Measurements from ENCODE around the gene DIPK1B. TPM values are rescaled to one million over a fixed set of nuclear protein-coding genes. Genes with fewer than 3 reads are reported as not detected.
"Not testable (repeated sequence)": the region's sequence is repeated elsewhere in the genome, so short reads cannot be mapped to it uniquely, and the experiment has no call there.

The DIPK1B gene
- total and polyA plus RNA-seq, 2 donors: 10.8 to 18.9 TPM

DNA sequence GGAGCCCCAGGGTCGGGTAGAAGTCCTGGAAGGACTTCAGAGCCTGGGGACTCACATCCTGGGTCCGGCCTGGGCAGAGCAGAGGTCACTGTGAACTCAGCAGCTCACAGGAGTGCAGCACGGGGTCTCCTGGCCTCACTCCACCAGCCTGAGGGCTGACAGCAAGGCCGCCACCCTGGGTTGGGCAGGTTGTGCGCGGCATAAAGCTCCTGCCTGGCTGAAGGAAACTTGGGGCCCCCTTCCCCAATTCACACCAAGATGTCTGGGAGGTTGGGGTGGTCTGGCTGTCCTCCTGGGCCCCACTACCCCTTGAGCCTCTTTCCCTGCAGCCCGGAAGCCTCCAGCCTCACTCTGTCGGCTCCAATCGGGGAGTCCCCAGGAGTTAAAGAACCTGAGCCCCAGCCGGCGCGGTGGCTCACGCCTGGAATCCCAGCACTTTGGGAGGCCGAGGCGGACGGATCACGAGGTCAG lies 49.9 kb downstream of the DIPK1B start:
- Histone ChIP-seq H3K4me3 (ENCODE audit: low read depth, low read length) (no peak overlapping the region), H3K4me1 (ENCODE audit: insufficient read depth) (peaks cover 1% of the 10 kb centered on the region), H3K27ac (ENCODE audit: low read depth) (no peak overlapping the region), H3K36me3 (ENCODE audit: insufficient read depth) (no peaks in the 10 kb centered on the region)
- DNase-seq (ENCODE audit: extremely low spot score): no peak
- 85% methylated on average over 17 of the region's 17 CpGs for WGBS

DNA sequence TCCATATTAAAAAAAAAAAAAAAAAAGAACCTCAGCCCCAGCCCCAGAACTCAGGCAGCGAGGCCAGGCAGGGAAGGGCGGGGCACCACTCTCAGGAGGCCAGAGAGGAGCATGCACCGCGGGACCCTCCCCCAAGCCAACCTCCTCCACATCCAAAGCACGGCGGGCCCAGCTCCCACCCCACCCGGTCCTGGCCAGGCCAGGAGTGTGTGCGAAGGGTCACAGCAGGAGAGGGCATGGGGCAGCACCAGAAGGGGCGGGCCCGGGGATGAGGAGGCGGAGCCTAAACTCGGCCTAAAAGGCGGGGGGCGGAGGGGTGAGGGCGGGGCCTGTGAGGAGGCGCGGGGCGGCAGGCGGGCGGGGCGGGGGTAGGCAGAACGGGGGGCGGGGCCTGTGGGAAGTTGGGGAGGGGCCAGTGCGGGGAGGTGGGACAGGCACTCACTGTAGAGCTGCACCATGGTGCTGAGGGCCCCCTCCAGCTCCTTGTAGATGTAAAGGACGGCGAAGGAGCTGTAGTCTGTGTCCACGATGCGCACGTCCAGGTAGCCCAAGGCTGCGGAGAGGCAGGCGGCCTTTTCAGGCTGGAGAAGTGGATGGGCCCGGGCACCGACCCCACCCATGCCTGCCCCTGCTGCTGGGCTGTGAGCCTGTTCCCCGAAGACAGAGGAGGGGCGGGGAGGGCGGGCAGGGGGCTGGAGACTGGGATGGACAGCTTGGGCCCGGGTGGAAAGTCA lies 50.7 kb downstream of the DIPK1B start:
- no peaks in the 10 kb centered on the region for H3K36me3 ChIP-seq (ENCODE audit: insufficient read depth)
- H3K27ac ChIP-seq (ENCODE audit: low read depth): no peak overlapping the region
- WGBS: 21% methylated on average over 37 of the region's 37 CpGs
- no peak for DNase-seq (ENCODE audit: extremely low spot score)
- peaks cover 1% of the 10 kb centered on the region for H3K4me1 ChIP-seq (ENCODE audit: insufficient read depth)
- H3K4me3 ChIP-seq (ENCODE audit: low read depth, low read length): no peak overlapping the region

- Histone ChIP-seq H3K4me1 (ENCODE audit: insufficient read depth) (peaks cover 1% of the 10 kb centered on the region), H3K36me3 (ENCODE audit: insufficient read depth) (no peaks in the 10 kb centered on the region), H3K27ac (ENCODE audit: low read depth) (no peak overlapping the region), H3K4me3 (ENCODE audit: low read depth, low read length) (no peak overlapping the region)
- WGBS: 84% methylated on average over 14 of the region's 14 CpGs
- no peak for DNase-seq (ENCODE audit: extremely low spot score)
Measured at GRCh38 chr9:136763649-136764035, 51.3 kb downstream of the DIPK1B start.

GRCh38 chr9:136764301-136764891 lies 52.0 kb downstream of the DIPK1B start, which contains the start of gene LCN15:
TSS of gene LCN15 (minus strand) at chr9:136764518. CDS start at chr9:136764488, 30 bp downstream.
- Histone ChIP-seq H3K27ac (ENCODE audit: low read depth) (no peak within 1 kb of the TSS), H3K36me3 (ENCODE audit: insufficient read depth) (no peaks in the 10 kb centered on the region), H3K4me3 (ENCODE audit: low read depth, low read length) (no peak within 1 kb of the TSS), H3K4me1 (ENCODE audit: insufficient read depth) (peaks cover 1% of the 10 kb centered on the region)
- 73% methylated on average over 14 of the region's 14 CpGs for WGBS
- DNase-seq (ENCODE audit: extremely low spot score): no peak

DNA sequence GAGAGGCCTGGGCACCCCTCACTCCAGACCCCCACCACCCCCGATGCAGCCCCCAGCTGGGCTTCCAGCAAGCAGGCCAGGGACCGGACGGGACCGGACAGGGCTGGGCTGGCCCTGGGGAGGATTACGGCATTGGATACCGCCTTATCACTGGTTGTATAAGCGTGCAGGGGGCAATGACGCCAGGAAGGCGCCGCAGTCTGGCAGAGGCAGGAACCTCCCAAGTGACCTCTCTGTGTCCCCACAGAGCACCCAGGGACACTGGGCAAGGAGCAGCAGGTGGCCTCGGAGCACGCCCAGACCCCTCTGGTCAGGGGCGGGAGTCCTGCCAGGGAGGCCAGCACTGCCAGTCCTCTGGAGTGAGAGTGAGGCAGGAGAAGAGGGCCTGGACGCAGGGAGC lies 52.7 kb downstream of the DIPK1B start:
- 83% methylated on average over 14 of the region's 14 CpGs for WGBS
- Histone ChIP-seq H3K4me1 (ENCODE audit: insufficient read depth) (peaks cover 1% of the 10 kb centered on the region), H3K27ac (ENCODE audit: low read depth) (no peak overlapping the region), H3K36me3 (ENCODE audit: insufficient read depth) (no peaks in the 10 kb centered on the region), H3K4me3 (ENCODE audit: low read depth, low read length) (no peak overlapping the region)
- no peak for DNase-seq (ENCODE audit: extremely low spot score)

- H3K27ac ChIP-seq (ENCODE audit: low read depth); H3K4me1 ChIP-seq (ENCODE audit: insufficient read depth); DNase-seq (ENCODE audit: extremely low spot score); H3K4me3 ChIP-seq (ENCODE audit: low read depth, low read length); H3K36me3 ChIP-seq (ENCODE audit: insufficient read depth): not testable (repeated sequence)
- 83% methylated on average over 14 of the region's 14 CpGs for WGBS
Measured at GRCh38 chr9:136765745-136766409, 53.5 kb downstream of the DIPK1B start.

- not testable (repeated sequence) for H3K4me3 ChIP-seq (ENCODE audit: low read depth, low read length); H3K36me3 ChIP-seq (ENCODE audit: insufficient read depth); H3K27ac ChIP-seq (ENCODE audit: low read depth); DNase-seq (ENCODE audit: extremely low spot score); H3K4me1 ChIP-seq (ENCODE audit: insufficient read depth)
- 52% methylated on average over 18 of the region's 18 CpGs for WGBS
Measured at GRCh38 chr9:136766410-136767120, 54.2 kb downstream of the DIPK1B start.

DNA sequence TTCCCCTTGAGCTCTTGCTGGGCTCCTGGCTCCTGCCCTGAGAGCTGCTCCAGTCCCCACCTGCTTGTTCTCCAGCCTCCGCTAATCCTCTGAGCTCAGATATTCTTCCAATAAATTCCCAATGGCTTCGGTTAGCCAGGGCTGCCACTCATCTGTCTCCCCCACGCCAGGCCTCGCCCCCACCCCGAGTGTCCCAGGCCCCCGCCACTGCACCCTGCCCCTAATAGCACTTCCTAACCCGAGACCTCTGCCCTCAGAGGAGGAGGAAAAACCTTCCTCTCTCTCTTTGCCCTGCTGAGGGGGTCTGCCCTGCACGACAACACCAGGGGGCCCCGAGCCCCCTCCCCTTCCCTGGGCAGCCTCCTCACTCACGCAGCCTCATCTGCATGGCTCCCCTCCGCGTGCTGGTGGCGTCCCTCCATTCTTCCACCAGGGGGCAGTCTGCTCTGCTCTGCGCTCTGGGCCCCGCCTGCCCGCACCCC lies 57.4 kb downstream of the DIPK1B start:
- Histone ChIP-seq H3K4me3 (ENCODE audit: low read depth, low read length) (no peak overlapping the region), H3K4me1 (ENCODE audit: insufficient read depth) (no peaks in the 10 kb centered on the region), H3K36me3 (ENCODE audit: insufficient read depth) (no peaks in the 10 kb centered on the region), H3K27ac (ENCODE audit: low read depth) (no peak overlapping the region)
- 9% methylated on average over 16 of the region's 16 CpGs for WGBS
- DNase-seq (ENCODE audit: extremely low spot score): no peak

GRCh38 chr9:136771907-136772415 lies 59.6 kb downstream of the DIPK1B start:
- DNase-seq (ENCODE audit: extremely low spot score): no peak
- H3K4me1 ChIP-seq (ENCODE audit: insufficient read depth): no peaks in the 10 kb centered on the region
- H3K36me3 ChIP-seq (ENCODE audit: insufficient read depth): no peaks in the 10 kb centered on the region
- no peak overlapping the region for H3K4me3 ChIP-seq (ENCODE audit: low read depth, low read length)
- no peak overlapping the region for H3K27ac ChIP-seq (ENCODE audit: low read depth)
- 61% methylated on average over 3 of the region's 3 CpGs for WGBS

- Histone ChIP-seq H3K4me3 (ENCODE audit: low read depth, low read length) (no peak overlapping the region), H3K4me1 (ENCODE audit: insufficient read depth) (no peaks in the 10 kb centered on the region), H3K27ac (ENCODE audit: low read depth) (no peak overlapping the region), H3K36me3 (ENCODE audit: insufficient read depth) (no peaks in the 10 kb centered on the region)
- no peak for DNase-seq (ENCODE audit: extremely low spot score)
- WGBS: 84% methylated on average over 7 of the region's 7 CpGs
Measured at GRCh38 chr9:136773386-136774044, 61.1 kb downstream of the DIPK1B start.
